Stimulated activated CD4-positive, alpha-beta T cell treated with anti-CD3 and anti-CD28 coated beads, Interleukin-15, amount 100 ng/mL, for 24 hours (primary cell): ENCODE measurements around the gene ACKR3.

Experiments used
- DNase-seq: peaks from one replicate; pipeline ENCODE4 v3.0.0-alpha.2; 2020

Gene ACKR3

GRCh38 chr2:236588932-236589592, 19.4 kb downstream of the ACKR3 start:
- no peak for DNase-seq

GRCh38 chr2:236590846-236591245, 21.2 kb downstream of the ACKR3 start:
- DNase-seq, result no peak

- DNase-seq, result no peak
Observed at GRCh38 chr2:236592821-236593220, 23.2 kb downstream of the ACKR3 start.

GRCh38 chr2:236593531-236593930, 23.9 kb downstream of the ACKR3 start:
- DNase-seq, result no peak

- DNase-seq, result no peak
Observed at GRCh38 chr2:236593956-236594355, 24.3 kb downstream of the ACKR3 start.

- no peak for DNase-seq
Observed at GRCh38 chr2:236597629-236598028, 28.0 kb downstream of the ACKR3 start.

GRCh38 chr2:236599059-236599458, 29.4 kb downstream of the ACKR3 start:
- DNase-seq, result no peak

- no peak for DNase-seq
Observed at GRCh38 chr2:236600158-236600557, 30.5 kb downstream of the ACKR3 start.

- no peak for DNase-seq
Observed at GRCh38 chr2:236600892-236601291, 31.3 kb downstream of the ACKR3 start.

- no peak for DNase-seq
Observed at GRCh38 chr2:236601316-236602202, 31.9 kb downstream of the ACKR3 start.

GRCh38 chr2:236602678-236603077, 33.1 kb downstream of the ACKR3 start:
- no peak for DNase-seq

- DNase-seq, result no peak
Observed at GRCh38 chr2:236603361-236604015, 33.9 kb downstream of the ACKR3 start.

- DNase-seq, result no peak
Observed at GRCh38 chr2:236604575-236605344, 35.1 kb downstream of the ACKR3 start.

- no peak for DNase-seq
Observed at GRCh38 chr2:236605345-236605734, 35.7 kb downstream of the ACKR3 start.

GRCh38 chr2:236606023-236606422, 36.4 kb downstream of the ACKR3 start:
- no peak for DNase-seq

GRCh38 chr2:236607471-236608187, 38.0 kb downstream of the ACKR3 start:
- no peak for DNase-seq

GRCh38 chr2:236608188-236608525, 38.5 kb downstream of the ACKR3 start:
- no peak for DNase-seq

- DNase-seq, result no peak
Observed at GRCh38 chr2:236608710-236609109, 39.1 kb downstream of the ACKR3 start.

- no peak for DNase-seq
Observed at GRCh38 chr2:236610991-236611821, 41.6 kb downstream of the ACKR3 start.

GRCh38 chr2:236612737-236613136, 43.1 kb downstream of the ACKR3 start:
- DNase-seq, result no peak

- no peak for DNase-seq
Observed at GRCh38 chr2:236613612-236614011, 44.0 kb downstream of the ACKR3 start.

GRCh38 chr2:236614551-236614950, 44.9 kb downstream of the ACKR3 start:
- no peak for DNase-seq
